ENCODE data around the gene FAM76A.
A peak's percentile ranks its signal among the peaks of the same experiment; 100 is the strongest.

DNA sequence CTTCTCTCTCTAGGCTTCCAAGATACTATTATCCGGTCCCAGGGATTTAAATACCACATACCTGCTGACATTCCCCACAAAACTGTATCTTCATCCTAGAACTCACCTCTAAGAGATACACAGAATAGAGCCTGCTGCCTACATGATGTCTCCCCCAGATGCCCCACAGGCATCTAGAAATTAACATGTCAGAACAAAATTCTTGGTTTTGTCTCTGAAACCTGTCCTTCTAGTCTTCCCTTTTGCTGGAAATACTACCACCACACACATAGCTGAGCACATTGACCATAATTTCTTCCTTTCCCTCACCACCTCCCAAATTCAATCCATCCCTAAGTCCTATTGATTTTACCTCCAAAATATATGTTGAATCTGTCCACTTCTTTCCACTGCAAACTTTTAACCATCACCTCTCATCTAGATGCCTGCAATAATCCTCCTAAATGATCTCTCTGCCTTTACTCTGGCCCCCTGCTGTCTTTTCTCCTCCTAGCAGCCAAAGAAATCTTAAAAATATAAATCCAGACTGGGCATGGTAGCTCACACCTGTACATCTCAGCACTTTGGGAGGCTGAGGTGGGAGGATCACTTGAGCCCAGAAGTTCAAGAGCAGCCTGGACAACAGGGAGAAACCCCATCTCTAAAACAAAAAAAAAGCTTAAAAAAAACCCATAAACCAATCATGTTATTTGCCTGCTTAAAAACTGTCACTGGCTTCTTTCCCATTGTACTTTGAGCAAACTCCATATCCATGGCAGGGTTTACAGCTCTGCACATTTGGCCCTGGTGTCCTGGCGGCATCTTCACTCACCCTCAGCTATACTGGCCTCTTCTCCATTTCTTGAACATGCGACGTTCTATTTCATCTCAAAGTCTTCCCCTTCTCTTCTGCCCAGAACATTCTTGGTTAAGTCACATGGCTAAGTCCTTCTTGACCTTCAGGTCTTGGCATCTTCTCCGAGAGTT, 6.2 kb upstream of the FAM76A start:
- TF ChIP-seq, protein P1, sequence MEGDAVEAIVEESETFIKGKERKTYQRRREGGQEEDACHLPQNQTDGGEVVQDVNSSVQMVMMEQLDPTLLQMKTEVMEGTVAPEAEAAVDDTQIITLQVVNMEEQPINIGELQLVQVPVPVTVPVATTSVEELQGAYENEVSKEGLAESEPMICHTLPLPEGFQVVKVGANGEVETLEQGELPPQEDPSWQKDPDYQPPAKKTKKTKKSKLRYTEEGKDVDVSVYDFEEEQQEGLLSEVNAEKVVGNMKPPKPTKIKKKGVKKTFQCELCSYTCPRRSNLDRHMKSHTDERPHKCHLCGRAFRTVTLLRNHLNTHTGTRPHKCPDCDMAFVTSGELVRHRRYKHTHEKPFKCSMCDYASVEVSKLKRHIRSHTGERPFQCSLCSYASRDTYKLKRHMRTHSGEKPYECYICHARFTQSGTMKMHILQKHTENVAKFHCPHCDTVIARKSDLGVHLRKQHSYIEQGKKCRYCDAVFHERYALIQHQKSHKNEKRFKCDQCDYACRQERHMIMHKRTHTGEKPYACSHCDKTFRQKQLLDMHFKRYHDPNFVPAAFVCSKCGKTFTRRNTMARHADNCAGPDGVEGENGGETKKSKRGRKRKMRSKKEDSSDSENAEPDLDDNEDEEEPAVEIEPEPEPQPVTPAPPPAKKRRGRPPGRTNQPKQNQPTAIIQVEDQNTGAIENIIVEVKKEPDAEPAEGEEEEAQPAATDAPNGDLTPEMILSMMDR (IDR thresholded peaks at IDR 0.05; ENCODE audit: extremely low read depth in 1 of 2, insufficient read depth in 1 of 2, low read depth in 1 of 2, low read length in 2 of 2), result peak in 1 of 2 donors; percentile 20
- TF ChIP-seq POLR2A (IDR thresholded peaks at IDR 0.05; ENCODE audit: low read depth, low read length) (no peak), FOS (IDR thresholded peaks at IDR 0.05; ENCODE audit: borderline replicate concordance, insufficient read depth, low read length) (no peak), EZH2 (IDR thresholded peaks at IDR 0.05; ENCODE audit: borderline replicate concordance, low read depth, low read length, severe bottlenecking) (no peak)
- TF ChIP-seq, protein P2, sequence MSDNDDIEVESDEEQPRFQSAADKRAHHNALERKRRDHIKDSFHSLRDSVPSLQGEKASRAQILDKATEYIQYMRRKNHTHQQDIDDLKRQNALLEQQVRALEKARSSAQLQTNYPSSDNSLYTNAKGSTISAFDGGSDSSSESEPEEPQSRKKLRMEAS (IDR thresholded peaks at IDR 0.05; ENCODE audit: insufficient read depth, insufficient read length), result no peak
